Colon (tissue), 2 donors: Measurements from ENCODE around the gene LMNTD2.

Experiments
- FAIRE-seq: peaks from 2 replicates; lab custom pipeline; 2012; peaks lifted over from hg19 to GRCh38; lab: Jason Lieb, UNC
- donor health status: control.
- donor health status: control.

Gene LMNTD2

DNA sequence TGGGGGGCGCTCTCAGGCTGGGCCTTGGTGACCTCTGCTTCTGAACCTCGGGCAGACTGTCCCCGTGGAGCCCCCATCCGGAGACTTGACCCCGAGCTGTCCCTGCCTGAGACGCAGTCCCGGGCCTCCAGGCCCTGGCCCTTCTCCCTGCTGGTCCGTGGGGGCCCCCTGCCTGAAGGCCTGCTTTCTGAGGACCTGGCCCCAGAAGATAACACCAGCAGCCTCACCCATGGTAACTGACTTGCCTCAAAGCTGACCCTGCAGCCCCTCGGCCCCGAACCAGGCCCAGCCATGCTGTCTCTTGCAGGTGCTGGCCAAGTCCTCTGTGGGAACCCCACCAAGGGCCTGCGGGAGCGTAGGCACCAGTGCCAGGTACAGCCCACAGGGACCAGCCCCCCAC is 8.9 kb downstream of the LMNTD2 start:
- no peak for FAIRE-seq

DNA sequence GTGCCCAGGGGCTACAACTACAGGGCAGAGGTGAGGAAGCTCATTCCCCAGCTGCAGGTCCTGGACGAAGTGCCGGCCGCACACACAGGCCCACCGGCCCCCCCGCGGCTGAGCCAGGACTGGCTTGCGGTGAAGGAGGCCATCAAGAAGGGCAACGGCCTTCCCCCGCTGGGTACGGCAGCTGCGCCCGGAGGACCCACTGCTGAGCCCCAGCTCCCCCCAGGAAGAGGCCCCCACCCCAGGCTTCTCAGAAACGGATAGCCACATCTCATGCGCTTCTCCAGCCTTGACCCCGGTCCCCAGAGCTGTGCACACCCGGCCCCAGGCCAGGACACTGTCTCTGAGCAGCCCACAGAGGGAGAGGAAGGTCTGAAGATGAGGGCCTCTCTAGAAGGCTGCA is 9.4 kb downstream of the LMNTD2 start:
- FAIRE-seq: no peak

DNA sequence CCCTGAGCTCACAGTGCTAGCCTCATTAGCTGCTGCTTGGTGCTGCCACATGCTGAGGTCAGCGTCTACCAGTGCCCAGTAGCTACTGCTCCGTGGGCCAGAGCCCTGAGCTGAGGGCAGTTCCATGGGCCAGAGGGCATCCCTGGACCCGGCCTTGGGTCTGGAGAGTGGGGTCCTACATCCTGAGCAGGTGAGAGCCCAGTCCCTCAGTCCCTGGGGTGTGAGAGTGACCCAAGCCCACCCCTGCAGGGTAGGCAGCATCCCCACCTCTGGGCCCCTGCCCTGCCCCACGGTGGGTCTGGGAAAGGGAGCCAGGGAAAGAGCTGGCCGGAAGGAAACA is 9.8 kb downstream of the LMNTD2 start:
- FAIRE-seq: no peak

DNA sequence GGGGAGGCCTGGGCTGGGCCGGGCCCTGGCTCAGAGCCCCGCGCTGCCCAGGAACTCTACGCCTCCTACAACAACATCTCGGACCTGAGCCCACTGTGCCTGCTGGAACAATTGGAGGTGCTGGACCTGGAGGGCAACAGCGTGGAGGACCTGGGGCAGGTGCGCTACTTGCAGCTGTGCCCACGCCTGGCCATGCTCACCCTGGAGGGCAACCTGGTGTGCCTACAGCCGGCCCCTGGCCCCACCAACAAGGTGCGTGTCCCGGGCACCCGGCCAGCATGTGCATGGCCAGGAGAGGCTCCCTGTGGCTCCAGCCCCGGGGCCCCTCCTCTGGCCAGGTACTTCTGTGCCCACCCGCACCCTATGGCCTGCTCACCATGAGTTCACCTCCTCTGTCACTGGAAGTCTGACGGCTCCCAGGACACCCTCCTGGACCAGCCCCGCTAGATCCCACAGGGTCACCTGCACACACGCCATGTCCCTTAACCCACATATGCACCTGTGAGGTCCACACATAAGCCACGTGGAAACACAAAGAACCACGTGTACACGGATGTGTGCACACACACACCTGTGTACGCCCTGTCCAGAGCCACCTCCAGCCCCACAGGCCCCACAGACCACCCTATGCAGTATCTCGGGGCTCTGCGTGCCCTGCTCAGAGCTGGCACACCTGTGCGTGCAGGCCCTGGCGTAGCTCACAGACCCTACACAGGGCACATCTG is 10.4 kb downstream of the LMNTD2 start:
- FAIRE-seq: no peak

DNA sequence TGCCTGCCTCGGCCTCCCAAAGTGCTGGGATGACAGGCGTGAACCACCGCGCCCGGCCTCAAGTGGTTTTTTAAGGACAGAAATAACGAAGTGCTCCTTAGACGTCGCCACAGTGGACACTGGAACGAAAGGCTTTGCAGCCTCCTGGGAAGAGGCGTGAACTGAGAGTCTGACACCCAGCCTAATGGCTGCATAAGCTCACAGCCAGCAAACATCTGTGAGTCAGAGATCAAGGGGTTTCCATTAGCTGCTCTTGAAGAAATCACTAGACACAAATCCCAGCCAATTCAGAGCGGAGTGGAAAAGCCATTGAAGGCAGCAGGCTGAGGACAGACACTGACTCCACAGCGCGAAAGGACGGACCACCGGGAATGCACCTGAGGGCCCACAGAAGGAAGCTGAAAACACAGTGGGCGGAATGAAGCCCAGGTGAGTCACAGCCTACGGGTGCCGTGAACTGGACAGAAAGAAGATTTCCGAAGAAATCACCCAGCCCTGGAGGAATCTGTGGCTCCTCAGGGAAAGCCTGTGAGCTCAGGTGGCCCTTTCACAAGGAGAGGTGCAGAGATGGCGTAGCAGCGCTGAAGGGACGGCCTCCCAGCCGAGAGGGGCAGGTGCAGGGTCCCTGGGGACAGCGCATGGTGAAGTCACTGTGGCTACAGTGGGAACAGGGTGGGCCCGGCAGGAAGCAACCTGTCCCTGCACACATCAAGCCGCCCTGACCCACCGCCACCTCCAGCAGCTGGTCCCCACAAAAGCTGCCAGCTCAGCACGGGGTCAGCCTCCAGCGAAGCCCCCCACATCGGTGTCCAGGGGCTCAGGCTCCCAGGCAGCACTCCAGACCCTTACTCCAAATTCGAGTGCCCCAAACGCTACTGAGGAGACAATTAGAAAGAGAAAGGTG is 11.6 kb downstream of the LMNTD2 start:
- no peak for FAIRE-seq

DNA sequence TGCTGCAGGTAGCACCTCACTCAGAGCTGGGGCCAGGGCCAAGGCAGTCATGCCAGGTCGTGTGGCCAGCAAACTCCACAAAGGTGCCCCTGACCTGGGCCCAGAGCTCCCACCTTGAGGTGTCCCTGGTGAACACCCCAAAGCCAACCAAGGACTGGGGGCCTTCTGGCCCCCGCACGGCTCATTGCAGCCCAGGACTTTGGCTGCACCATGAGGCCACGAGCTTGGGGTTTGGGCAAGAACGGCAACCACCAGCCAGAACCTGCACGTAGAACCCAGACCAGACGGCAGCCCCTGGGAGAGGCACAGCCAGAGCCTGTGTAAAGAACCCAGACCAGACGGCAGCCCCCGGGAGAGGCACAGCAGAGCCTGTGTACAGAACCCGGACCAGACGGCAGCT is 15.4 kb downstream of the LMNTD2 start:
- FAIRE-seq: no peak

DNA sequence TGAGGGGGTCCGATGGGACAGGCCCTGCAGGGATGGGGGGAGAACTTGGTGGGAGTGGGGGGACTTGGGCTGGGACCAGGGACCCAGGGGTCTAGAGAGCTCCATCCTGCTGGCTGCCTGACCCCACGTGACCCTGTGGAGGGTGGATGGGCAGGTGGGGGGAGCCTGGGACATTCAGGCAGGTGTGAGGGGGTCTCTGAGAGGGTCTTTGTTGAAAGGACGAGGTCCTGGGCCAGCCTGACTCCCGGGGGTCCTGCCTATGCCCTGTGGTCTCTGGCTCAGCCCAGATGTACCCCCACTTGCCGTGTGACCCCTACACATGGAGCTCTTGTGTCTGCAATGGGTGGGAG is 15.7 kb downstream of the LMNTD2 start:
- FAIRE-seq: no peak

DNA sequence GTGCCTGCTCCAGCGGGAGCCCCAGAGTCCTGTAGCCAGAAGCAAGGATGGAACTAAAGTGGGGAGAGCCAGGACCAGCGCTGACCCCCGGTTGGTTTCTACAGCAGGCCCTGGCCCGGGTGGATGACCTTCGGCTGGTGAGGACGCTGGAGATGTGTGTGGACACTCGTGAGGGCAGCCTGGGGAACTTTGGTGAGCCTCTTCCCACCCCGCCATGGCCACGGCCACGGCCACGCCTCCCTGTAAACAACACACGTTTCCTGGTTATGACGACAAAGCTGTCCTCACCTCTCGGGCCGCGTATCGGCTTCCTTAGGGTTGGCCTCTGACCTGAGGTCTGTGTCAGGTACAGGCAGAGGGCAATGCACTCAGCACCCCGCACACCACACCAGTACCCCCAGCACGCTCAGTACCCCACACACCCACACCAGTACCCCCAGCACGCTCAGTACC is 19.1 kb downstream of the LMNTD2 start:
- no peak for FAIRE-seq

DNA sequence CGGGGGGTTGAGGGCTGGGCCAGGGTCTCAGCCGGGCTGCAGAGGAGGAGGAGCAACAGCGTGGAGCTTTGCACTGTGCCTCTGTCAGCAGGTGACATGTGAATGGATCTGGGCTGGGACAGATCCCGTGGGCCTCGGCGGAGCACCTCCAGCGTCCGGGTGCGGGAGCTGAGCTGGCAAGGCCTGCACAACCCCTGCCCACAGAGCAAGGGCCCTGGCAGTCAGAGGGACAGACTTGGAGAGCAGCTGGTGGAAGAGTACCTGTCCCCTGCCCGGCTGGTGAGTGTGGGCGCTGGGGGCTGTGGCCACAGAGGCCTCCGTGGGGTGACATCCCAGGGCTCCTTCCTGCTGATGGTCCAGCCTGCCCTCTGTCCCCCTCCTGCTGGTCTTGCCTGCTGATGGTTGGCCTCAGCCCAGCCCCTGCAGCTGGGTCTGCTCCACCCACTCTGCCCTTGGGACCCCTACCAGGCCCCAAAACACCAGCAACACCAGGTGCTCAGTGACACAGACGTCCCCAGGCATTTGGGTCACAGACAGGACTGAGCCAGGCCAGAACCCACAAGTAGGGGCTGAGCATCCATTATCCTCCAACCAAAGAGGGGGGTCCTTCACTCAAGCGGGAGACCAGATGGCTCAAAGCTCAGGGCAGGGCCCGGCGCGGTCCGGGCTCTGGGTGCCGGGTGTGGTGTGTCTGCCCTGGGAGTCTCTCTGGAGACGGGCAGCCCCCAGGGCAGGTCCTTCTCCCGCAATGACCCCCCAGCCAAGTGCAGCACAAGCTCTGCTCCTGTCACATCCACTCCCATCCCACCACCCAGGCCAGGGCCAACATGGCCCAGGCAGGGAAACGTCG is 19.7 kb downstream of the LMNTD2 start:
- FAIRE-seq: no peak

DNA sequence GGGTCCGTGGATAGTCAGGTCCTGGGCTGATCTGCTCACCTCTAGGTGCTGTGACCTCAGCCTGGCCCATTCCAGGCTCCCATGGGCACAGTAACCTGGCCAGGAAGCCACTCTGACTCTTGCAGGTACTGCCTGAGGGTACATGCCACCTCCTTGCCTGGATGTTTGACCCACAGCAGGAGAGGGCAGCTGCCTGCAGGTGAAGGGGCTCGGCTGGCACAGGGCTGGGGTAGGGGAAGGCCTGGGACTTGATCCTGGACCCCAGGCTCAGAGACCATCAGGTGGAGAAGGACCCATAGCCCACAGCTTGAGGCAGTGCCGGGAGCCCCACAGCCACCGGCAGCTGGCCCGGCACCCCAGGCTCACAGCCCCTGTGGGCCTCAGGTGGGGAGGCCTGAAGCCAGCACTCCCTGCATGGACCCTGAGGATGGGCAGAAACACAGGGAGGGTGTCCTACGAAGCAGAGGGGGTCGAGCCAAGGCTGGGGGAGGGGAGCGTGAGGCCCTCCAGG is 20.5 kb downstream of the LMNTD2 start:
- FAIRE-seq: no peak

DNA sequence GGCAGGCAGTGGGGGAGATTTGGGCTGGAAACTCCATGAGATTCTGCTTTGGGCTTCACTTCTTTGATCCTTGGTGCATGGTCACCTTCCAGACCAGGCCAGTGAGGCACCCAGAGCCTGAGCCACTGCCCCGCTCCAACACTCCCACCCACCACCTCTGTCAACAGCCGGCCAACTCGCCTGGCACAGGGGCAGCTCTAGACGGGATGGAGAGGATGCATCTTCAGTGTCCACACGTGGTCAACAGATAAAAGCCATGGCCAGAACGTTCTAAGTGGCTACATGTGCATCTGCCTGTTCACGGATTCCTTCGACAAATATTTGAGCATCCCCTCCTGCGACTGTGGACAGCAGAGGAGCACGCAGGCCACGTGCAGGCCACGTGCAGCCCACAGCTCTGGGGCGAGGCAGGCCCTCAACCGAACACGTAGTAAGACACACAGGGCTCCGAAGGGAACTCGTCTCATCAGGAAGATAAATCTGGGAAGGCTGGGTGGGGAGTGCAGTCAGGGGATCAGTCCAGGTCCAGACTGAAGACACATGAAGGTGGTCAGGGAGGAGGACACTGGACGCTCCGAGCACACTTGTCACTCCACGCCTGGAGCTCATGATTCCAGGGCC is 22.0 kb downstream of the LMNTD2 start:
- FAIRE-seq: no peak

DNA sequence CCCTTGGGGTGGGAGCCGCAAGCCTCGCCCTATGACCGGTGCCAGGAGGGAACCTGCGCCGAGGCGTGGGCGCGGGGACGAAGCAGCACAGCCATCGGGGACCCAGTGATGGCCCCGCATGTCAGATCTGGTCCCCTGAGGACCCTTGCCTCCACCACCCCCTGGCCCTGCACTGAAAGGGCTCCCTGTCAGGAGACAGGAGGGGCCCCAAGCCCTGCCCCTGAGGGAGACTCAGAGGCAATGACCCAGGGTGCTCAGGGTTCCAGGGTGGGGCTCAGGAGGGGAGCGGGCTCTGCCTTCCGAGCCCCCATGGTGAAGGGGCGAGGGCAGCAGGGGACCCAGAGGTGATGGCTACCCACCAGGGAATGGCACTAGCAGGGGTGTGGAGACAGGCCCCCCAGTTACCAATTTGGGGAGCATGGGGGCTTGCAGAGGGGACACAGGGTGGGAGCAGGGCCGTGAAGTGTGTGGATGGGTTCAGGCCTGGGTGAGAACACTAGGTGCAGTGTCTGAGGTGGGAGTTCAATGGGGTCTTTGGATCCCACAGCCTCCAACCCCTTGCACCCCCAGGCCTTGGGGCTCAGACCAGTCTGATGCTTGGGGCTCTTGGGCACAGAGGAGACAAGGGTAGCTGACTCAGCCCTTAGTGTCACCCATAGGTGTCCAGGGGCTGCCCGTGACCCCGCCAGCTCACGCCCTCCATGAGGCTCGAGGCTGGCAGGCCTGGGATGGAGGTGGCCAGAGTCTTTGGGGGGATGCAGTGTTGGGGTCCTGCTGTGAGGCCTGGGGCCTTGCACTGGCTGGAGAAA is 22.7 kb downstream of the LMNTD2 start:
- FAIRE-seq: no peak

DNA sequence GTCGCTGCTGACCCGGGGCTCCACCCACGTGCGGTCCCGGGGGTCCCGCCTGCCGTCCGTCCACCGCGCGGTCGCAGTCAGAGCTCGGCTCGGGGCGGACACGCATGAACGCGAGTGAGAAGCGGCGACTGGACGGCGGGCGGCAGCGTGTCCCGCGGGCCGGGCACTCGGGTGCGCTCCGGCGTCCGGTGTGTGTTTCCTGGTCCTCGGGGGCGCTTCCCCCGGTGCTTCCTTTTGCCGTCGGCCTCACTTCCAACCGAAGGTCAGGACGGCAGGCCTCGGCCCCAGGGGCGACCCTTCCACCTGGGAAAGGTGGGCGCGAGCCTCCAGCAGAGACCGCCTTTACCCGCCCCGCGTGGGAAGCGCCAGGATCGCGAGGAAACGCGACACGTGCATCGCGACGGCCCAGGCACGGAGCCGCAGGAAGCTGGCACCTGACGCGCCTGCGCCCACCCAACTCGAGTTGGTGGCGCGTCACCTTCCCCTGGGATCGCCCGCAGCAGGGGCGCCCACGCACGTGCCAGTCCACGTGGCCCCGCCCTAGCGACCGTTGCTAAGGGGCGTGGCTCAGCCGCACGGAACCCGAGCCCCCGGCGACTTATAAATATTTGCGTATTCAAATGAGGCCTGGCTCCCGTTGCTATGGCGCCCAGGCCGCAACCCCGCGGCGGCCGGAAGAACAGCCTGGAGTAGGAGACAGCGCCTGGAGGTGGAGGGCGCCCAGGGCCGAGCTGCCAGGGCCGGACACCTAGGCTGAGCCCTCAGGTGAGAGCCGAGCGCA is 23.5 kb downstream of the LMNTD2 start, which contains the start of gene LRRC56:
Gene LRRC56, plus strand, starts transcription at position 687 of the 781 bp plus-strand sequence. CDS start 3,158 bp downstream, outside the sequence.
- FAIRE-seq: no peak

DNA sequence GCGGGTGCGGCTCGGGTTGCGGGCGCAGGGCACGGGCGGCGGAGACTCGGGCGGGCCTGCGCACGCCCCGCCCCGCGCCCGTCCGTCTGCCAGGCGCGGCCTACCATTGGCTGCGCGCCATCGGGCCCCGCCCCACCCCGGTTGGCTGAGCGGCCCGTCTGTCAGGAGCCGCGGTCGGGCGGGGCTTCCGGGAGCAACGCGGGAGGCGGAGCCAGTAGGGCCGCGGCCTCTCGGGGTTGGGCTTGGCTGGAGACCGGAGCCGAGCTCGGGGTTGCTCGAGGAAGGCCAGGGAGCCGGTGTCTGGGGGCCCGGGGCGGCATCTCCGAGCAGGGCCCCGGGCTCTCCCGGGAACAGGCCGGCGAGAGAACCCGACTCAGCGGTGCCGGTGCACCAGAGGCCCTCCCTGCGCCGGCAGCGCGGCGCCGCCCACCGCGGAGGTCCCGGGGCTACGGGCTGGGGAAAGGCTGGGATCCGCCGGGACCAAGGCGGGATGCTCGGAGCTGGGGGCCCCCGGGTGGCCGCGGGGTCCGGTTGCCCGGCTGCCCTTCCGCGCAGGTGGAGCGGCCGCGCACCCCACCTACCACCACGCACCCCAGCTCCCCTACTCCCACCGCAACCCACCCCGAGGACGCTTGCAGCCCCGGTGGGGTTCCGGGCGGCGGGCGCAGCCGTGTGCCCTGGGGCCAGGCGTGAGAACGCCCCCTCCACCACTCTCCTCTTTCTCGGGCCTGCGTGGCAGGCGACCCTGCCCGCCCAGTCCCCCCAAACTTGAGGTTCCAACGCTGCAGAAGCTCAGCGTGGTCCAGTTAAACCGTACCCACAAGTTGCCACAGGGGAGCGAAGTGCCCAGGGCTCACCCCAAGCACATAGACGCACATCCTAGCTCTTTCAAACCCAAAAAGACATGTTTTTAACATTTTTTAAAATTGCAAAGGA is 24.8 kb downstream of the LMNTD2 start, which contains the start of gene HRAS:
Gene HRAS, minus strand, starts transcription at position 58 of the 936 bp plus-strand sequence.
- no peak for FAIRE-seq

DNA sequence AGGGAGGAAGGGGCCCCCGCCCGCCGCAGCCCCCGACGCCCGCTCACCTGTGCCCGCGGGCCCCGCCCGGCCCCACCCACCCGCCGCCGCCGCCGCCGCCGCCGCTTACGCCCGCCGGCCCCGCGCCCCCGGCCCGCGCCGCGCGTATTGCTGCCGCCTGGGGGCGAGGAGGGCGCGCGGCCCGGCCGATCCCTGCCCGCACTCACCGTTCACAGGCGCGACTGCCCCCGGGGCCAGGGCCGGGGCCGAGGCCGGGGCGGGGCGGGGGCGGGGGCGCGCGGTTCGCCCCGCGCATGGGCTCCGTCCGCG is 25.4 kb downstream of the LMNTD2 start:
- no peak for FAIRE-seq

DNA sequence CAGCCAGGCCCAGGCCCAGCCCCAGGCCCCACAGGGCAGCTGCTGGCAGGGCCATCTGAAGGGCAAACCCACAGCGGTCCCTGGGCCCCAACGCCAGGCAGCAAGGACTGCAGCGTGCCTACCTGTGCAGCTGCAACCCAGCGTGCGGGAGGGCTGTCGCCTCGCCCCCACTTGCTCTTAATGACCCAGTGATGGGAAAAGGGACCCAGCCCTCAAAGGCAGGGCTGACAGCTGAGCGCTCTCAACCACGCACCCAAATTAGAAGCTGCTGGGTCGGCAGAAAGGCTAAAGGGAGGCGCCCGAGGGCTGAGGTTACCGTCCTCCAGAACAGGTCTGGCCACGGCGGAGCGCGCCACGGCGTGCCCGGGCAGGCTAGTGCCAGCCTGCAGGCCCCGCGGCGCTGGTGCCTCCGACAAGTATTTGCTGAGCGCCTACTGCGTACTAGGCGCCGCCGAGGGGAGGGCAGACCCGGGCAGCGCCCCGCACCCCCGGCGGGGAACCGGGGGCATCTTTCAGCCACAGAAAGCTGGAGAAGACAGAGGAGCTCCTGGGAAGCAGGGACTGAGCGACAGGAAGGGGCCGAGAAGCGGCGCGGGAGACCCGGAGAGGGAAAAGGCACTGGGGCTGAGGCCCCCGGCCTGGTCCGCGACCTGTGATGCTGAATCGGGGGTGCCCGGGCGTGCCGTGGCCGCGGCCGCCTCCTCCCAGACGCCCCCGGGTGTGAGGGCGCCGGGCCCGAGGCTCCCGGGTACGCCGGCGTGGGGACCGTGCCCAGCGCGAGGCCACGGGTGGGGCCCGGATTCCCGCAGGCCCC is 25.9 kb downstream of the LMNTD2 start:
- FAIRE-seq: no peak

DNA sequence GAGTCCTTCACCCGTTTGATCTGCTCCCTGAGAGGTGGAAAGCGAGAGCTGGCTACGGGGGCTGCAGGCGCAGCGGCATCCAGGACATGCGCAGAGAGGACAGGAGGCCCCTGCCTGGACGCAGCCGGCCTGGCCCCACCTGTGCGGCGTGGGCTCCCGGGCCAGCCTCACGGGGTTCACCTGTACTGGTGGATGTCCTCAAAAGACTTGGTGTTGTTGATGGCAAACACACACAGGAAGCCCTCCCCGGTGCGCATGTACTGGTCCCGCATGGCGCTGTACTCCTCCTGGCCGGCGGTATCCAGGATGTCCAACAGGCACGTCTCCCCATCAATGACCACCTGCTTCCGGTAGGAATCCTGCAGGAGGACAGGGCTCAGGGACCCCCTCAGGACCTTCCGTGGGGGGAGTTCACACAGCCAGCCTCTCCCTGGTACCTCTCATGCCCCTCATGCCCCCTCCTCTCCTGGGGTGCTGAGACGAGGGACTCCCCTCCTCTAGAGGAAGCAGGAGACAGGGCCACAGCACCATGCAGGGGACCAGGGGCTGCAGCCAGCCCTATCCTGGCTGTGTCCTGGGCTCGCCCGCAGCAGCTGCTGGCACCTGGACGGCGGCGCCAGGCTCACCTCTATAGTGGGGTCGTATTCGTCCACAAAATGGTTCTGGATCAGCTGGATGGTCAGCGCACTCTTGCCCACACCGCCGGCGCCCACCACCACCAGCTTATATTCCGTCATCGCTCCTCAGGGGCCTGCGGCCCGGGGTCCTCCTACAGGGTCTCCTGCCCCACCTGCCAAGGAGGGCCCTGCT is 26.7 kb downstream of the LMNTD2 start:
- FAIRE-seq: no peak
